GM18511 (cell line): ENCODE measurements around the gene NDN.
"Not testable (repeated sequence)": the region's sequence is repeated elsewhere in the genome, so short reads cannot be mapped to it uniquely, and the experiment has no call there.

Experiments
- ATAC-seq: cut with Tn5 transposase; IDR thresholded peaks from one replicate; pipeline ENCODE4 v1.9.1; 2021; ENCODE audit warnings: mild to moderate bottlenecking, moderate library complexity; ENCODE audit not compliant: unreplicated experiment

Gene NDN, protein sequence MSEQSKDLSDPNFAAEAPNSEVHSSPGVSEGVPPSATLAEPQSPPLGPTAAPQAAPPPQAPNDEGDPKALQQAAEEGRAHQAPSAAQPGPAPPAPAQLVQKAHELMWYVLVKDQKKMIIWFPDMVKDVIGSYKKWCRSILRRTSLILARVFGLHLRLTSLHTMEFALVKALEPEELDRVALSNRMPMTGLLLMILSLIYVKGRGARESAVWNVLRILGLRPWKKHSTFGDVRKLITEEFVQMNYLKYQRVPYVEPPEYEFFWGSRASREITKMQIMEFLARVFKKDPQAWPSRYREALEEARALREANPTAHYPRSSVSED

DNA sequence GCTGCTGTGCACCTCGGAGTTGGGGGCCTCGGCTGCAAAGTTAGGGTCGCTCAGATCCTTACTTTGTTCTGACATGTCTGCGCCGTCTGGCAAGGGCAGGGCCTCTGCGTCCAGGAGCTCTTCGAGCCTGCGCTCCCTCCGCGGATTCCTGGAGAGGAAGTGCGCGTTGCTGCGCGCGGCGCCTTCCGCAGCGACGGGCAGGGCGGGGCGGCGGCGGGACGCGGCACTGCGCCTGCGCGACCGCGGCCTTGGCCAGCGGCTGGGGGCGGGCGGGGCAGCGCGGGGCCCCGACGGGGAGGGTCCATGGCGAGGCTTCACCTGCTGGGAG, at the start of gene NDN:
TSS of gene NDN (minus strand) at position 163 of the 328 bp plus-strand sequence. CDS start at position 75, 88 bp downstream.
- ATAC-seq = no peak

- ATAC-seq = no peak
Measured at GRCh38 chr15:23736033-23736673, 49.0 kb upstream of the NDN start.

GRCh38 chr15:23734862-23735261, 47.8 kb upstream of the NDN start:
- ATAC-seq = no peak

GRCh38 chr15:23713874-23714656, 27.0 kb upstream of the NDN start:
- ATAC-seq = not testable (repeated sequence)

DNA sequence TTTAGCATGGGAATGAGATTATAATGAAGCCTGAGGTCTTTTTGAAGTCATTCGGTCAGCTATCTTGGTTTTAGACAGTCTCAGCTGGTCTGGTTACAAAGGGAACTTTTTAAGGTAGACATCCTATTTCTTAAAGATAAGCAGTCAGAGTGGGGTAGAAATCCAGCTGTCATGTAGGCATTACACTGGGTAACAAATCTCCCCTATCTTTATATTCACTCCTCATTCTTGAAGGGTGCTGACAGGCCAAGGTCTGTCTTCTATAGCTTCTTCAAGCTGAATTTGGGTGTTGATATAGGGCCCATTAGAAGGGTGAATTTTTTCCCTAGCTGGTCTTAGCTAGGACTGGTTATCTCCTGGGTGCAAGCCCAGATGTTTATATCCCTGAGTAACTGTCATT, 21.2 kb upstream of the NDN start:
- no peak for ATAC-seq

DNA sequence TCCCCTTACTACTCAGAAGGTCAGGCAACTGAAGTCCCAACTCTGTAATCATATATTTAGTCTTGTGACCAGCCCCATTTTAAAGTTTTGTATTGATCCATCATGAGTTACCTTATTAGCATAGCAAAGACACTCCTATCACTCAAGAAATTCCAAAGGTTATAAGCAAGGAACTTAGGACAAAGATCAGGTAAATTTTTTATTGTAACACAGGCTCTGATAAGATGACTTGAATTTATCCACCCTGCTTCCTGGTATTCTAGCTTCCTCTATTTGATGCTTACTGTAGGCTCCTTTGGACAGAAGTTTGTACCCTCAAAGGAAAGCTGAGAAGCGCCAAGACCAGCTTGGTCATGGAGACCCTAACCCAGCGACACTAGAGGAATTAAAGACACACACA, 8.2 kb upstream of the NDN start:
- no peak for ATAC-seq

DNA sequence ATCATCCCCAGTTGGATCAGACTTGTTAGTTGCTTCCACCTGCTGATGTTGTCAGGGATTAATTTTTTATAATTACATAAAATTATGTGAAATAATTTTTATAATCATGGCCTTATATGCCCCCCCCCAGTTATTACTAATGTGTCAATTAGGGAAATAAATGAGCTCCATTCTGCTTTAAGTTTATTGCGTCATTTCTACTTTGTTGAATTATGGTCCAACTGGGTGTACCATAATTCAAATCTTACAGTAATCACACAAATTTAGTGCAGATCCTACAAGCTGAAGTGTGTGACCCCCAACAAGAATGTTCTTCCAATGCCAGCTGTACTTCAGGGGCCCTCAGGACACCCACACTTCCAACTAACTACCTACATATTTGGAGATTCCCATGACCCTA, 7.5 kb upstream of the NDN start:
- no peak for ATAC-seq

GRCh38 chr15:23690450-23690852, 3.3 kb upstream of the NDN start:
- no peak for ATAC-seq

GRCh38 chr15:23690015-23690414, 2.9 kb upstream of the NDN start:
- no peak for ATAC-seq

DNA sequence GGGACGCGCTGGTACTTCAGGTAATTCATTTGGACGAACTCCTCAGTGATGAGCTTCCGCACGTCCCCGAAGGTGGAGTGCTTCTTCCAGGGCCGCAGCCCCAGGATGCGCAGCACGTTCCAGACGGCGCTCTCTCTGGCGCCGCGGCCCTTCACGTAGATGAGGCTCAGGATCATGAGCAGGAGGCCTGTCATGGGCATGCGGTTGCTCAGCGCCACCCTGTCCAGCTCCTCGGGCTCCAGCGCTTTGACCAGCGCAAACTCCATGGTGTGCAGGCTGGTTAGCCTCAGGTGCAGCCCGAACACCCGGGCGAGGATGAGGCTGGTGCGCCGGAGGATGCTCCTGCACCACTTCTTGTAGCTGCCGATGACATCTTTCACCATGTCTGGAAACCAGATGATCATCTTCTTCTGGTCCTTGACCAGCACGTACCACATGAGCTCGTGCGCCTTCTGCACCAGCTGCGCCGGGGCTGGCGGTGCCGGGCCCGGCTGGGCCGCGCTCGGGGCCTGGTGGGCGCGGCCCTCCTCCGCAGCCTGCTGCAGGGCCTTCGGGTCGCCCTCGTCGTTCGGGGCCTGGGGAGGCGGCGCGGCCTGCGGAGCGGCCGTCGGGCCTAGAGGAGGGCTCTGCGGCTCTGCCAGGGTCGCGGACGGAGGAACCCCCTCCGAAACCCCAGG, 501 bp downstream of the NDN start:
- ATAC-seq = no peak

DNA sequence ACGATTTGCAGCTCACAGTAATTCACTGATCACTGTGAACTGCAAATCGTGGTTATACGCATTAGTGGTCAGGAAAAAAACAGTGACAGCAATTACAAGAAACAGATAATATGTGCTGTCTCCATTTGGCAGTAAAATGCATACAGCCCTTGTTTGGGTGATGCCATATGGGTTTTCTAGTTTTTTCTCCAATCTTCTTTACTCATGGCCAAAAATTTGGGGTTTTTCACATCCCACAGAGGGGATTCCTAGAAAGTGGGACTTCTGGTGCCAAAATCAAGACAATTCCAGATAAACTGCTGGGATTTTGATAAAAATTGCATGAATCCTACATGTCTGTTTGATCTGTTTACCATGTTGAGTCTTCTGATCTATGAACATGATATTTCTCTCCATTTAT, 15.6 kb downstream of the NDN start:
- no peak for ATAC-seq

GRCh38 chr15:23670970-23671369, 16.1 kb downstream of the NDN start:
- ATAC-seq = no peak

GRCh38 chr15:23663232-23663631, 23.9 kb downstream of the NDN start:
- ATAC-seq = no peak

GRCh38 chr15:23648920-23649515, 38.1 kb downstream of the NDN start:
- ATAC-seq = no peak

GRCh38 chr15:23647421-23648370, 39.4 kb downstream of the NDN start, which contains the start of gene MAGEL2:
Gene MAGEL2 (minus strand): TSS chr15:23647867. CDS start chr15:23647742, 125 bp downstream.
- no peak for ATAC-seq

DNA sequence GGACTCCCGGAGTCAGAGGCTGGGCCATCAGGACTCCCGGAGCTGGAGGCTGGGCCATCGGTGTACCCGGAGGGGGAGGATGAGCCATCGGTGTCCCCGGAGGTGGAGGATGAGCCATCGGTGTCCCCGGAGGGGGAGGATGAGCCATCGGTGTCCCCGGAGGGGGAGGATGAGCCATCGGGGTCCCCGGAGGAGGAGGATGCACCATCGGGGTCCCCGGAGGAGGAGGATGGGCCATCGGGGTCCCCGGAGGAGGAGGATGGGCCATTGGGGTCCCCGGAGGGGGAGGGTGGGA, 40.2 kb downstream of the NDN start:
- no peak for ATAC-seq

GRCh38 chr15:23646165-23647000, 40.7 kb downstream of the NDN start:
- no peak for ATAC-seq

DNA sequence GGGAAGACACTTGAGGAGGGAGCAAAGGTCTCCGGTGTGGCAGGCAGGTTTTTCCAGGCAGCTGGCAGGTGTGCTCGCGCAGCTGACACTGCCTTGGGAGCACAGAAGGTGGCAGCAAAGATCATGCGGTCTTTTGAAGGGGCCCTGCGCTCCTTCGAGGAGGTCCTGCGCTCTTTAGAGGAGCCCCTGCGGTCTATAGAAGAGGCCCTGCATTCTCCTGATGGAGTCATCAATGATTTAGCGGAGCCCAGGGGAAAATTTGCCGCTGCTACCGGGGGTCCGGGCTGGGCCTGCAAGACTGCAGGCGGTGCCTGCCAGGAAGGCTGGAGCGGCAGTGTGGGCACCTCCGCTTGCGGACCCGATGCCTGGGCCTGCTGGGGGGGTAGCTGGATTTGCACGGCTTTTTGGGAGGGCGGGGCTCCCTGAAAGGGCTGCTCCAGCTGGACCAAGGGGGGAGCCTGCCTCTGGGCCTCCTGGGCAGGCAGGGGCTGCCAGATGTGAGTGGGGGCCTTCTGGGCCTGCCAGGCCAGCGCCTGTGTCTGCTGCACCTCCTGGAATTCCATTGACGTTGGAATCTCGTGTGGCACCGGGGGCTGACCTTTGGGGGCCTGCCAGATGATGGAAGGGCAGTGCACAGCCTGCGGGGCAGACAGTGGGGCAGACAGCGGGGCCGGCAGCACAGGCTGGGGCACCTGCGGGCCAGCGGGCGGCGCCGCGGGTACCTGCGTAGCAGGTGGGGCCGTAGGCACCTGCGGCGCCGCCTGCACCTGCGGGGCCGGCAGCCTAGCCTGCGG, 41.5 kb downstream of the NDN start:
- ATAC-seq = no peak
